ENCODE data around the gene OPTC.

The OPTC gene

GRCh38 chr1:203534526-203534925 is 40.6 kb downstream of the OPTC start:
- Histone ChIP-seq H3K4me3 (ENCODE audit: low read length) (no peak overlapping the region), H3K4me1 (ENCODE audit: low read length) (no peaks in the 10 kb centered on the region), H3K36me3 (replicated peaks; ENCODE audit: insufficient read depth, low read length) (no peaks in the 10 kb centered on the region), H3K79me2 (ENCODE audit: low read length) (no peaks in the 10 kb centered on the region), H3K9me3 (replicated peaks; ENCODE audit: insufficient read depth, low read length) (no peaks in the 10 kb centered on the region), H3K9ac (ENCODE audit: low read length) (no peak overlapping the region), H3K4me2 (ENCODE audit: low read depth, low read length) (no peak overlapping the region), H3K27ac (ENCODE audit: low read length) (no peak overlapping the region), H2AFZ (ENCODE audit: low read length) (no peak overlapping the region), H4K20me1 (ENCODE audit: insufficient read depth, low read length) (no peaks in the 10 kb centered on the region), H3K9me2 (replicated peaks; ENCODE audit: insufficient read depth, low read length) (no peaks in the 10 kb centered on the region), H3K27me3 (replicated peaks; ENCODE audit: insufficient read depth, low read length) (no peaks in the 10 kb centered on the region), H3F3A (ENCODE audit: insufficient read depth, low read length) (no peaks in the 10 kb centered on the region)
- TF ChIP-seq EZH2phosphoT487 (IDR thresholded peaks at IDR 0.05; ENCODE audit: low read length) (no peak), CTCF (IDR thresholded peaks at IDR 0.05; ENCODE audit: low read length) (no peak), EZH2 (optimal IDR thresholded peaks at IDR 0.05; ENCODE audit: low read depth, low read length) (no peak)
- DNase-seq, result no peak

- H4K20me1 ChIP-seq (ENCODE audit: insufficient read depth, low read length), result no peaks in the 10 kb centered on the region
- H3K4me2 ChIP-seq (ENCODE audit: low read depth, low read length), result no peak overlapping the region
- H3F3A ChIP-seq (ENCODE audit: insufficient read depth, low read length), result no peaks in the 10 kb centered on the region
- TF ChIP-seq EZH2phosphoT487 (IDR thresholded peaks at IDR 0.05; ENCODE audit: low read length) (no peak), EZH2 (optimal IDR thresholded peaks at IDR 0.05; ENCODE audit: low read depth, low read length) (no peak), CTCF (IDR thresholded peaks at IDR 0.05; ENCODE audit: low read length) (no peak)
- no peaks in the 10 kb centered on the region for H3K79me2 ChIP-seq (ENCODE audit: low read length)
- H2AFZ ChIP-seq (ENCODE audit: low read length), result no peak overlapping the region
- H3K9me2 ChIP-seq (replicated peaks; ENCODE audit: insufficient read depth, low read length), result no peaks in the 10 kb centered on the region
- H3K9me3 ChIP-seq (replicated peaks; ENCODE audit: insufficient read depth, low read length), result no peaks in the 10 kb centered on the region
- no peak overlapping the region for H3K27ac ChIP-seq (ENCODE audit: low read length)
- H3K36me3 ChIP-seq (replicated peaks; ENCODE audit: insufficient read depth, low read length), result no peaks in the 10 kb centered on the region
- no peaks in the 10 kb centered on the region for H3K4me1 ChIP-seq (ENCODE audit: low read length)
- no peak overlapping the region for H3K4me3 ChIP-seq (ENCODE audit: low read length)
- no peaks in the 10 kb centered on the region for H3K27me3 ChIP-seq (replicated peaks; ENCODE audit: insufficient read depth, low read length)
- no peak overlapping the region for H3K9ac ChIP-seq (ENCODE audit: low read length)
- DNase-seq, result no peak
These were observed 42.6 kb downstream of the OPTC start for GRCh38 chr1:203536575-203536974.

DNA sequence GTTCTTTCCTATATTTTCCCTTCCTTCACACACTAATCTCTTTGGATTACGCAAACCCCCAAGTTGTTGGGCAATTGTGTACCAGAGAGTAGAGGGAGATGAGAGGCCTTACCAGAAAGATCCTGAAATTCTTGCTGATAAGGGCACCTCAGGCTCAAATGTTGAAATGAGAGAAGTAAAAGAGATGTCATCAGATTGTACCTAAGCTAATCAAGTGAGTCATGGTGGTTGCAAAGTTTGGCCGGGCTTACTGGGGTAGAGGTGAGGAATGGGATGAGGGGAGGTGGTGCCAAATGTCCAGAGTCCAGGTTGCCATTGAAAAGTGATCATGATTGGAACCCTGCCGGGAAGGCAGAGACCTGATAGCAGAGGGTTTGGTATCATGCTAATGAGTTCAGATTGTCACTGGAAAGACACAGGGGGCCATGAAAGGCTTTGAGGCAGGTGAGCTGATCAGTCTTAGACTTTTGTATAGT is 43.1 kb downstream of the OPTC start:
- Histone ChIP-seq H4K20me1 (ENCODE audit: insufficient read depth, low read length) (no peaks in the 10 kb centered on the region), H3K27ac (ENCODE audit: low read length) (no peak overlapping the region), H3K4me2 (ENCODE audit: low read depth, low read length) (no peak overlapping the region), H3K4me3 (ENCODE audit: low read length) (no peak overlapping the region), H3K9ac (ENCODE audit: low read length) (no peak overlapping the region), H3K9me2 (replicated peaks; ENCODE audit: insufficient read depth, low read length) (no peaks in the 10 kb centered on the region), H3K9me3 (replicated peaks; ENCODE audit: insufficient read depth, low read length) (no peaks in the 10 kb centered on the region), H3F3A (ENCODE audit: insufficient read depth, low read length) (no peaks in the 10 kb centered on the region), H3K27me3 (replicated peaks; ENCODE audit: insufficient read depth, low read length) (no peaks in the 10 kb centered on the region), H3K79me2 (ENCODE audit: low read length) (no peaks in the 10 kb centered on the region), H2AFZ (ENCODE audit: low read length) (no peak overlapping the region), H3K4me1 (ENCODE audit: low read length) (no peaks in the 10 kb centered on the region), H3K36me3 (replicated peaks; ENCODE audit: insufficient read depth, low read length) (no peaks in the 10 kb centered on the region)
- no peak for TF ChIP-seq EZH2phosphoT487 (IDR thresholded peaks at IDR 0.05; ENCODE audit: low read length)
- no peak for TF ChIP-seq EZH2 (optimal IDR thresholded peaks at IDR 0.05; ENCODE audit: low read depth, low read length)
- TF ChIP-seq CTCF (IDR thresholded peaks at IDR 0.05; ENCODE audit: low read length), result no peak
- no peak for DNase-seq
